ENCODE data around the gene GALNT10.

Gene GALNT10

DNA sequence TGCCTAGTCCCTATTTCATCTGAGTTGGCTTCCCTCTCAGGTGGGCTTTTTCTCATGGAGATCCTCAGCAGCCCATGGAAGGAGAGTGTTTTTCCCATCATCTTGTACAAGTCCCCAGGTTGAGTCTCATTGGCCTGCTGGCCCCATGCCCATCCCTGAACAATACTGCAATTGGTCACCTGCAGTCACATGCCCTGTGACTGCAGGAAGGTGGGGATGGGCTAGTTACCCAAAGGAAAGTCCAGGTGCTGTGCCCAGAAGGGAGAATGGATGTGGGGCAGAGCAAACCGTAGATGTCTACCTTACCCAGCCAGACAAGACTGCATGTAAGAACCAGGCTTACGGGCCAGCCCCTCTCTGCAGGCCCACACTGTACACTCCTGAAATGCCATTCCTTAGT, 201.3 kb downstream of the GALNT10 start:
- ATAC-seq (ENCODE audit: insufficient read depth, low read depth) (no peak), DNase-seq (no peak)
- no peaks in the 10 kb centered on the region for H3K27me3 ChIP-seq (ENCODE audit: insufficient read depth, low read length, poor library complexity)
- no peaks in the 10 kb centered on the region for H3K4me1 ChIP-seq (ENCODE audit: insufficient read depth, low read length)
- no peak for TF ChIP-seq EZH2 (IDR thresholded peaks at IDR 0.05; ENCODE audit: borderline replicate concordance, low read depth, low read length, severe bottlenecking)
- no peak for TF ChIP-seq CTCF (IDR thresholded peaks at IDR 0.05; ENCODE audit: borderline replicate concordance, extremely low read depth, low read length, poor library complexity, severe bottlenecking)
- H3K4me3 ChIP-seq (ENCODE audit: low read depth in 1 of 2, low read length in 2 of 2): no peak overlapping the region
- H3K36me3 ChIP-seq (ENCODE audit: insufficient read depth, low read length): peaks cover 4% of the 10 kb centered on the region; the same call in 1 of the 2 replicates
- H3K4me2 ChIP-seq (ENCODE audit: insufficient read depth, low read length): no peak overlapping the region
- no peak overlapping the region for H2AFZ ChIP-seq (ENCODE audit: low read depth, low read length)
- no peaks in the 10 kb centered on the region for H3K79me2 ChIP-seq (ENCODE audit: insufficient read depth, low read length)
- H3K9ac ChIP-seq (ENCODE audit: low read depth, low read length): no peak overlapping the region
- H3K9me3 ChIP-seq (ENCODE audit: insufficient read depth, low read length, severe bottlenecking): no peaks in the 10 kb centered on the region
- H4K20me1 ChIP-seq (ENCODE audit: insufficient read depth, low read length): no peaks in the 10 kb centered on the region
- H3K27ac ChIP-seq (ENCODE audit: low read length): no peak overlapping the region

- no peak overlapping the region for H3K4me3 ChIP-seq (ENCODE audit: low read depth in 1 of 2, low read length in 2 of 2)
- no peaks in the 10 kb centered on the region for H3K27me3 ChIP-seq (ENCODE audit: insufficient read depth, low read length, poor library complexity)
- H2AFZ ChIP-seq (ENCODE audit: low read depth, low read length): no peak overlapping the region
- no peak overlapping the region for H3K4me2 ChIP-seq (ENCODE audit: insufficient read depth, low read length)
- H3K27ac ChIP-seq (ENCODE audit: low read length): no peak overlapping the region
- H4K20me1 ChIP-seq (ENCODE audit: insufficient read depth, low read length): no peaks in the 10 kb centered on the region
- H3K79me2 ChIP-seq (ENCODE audit: insufficient read depth, low read length): no peaks in the 10 kb centered on the region
- no peak for ATAC-seq (ENCODE audit: insufficient read depth, low read depth)
- DNase-seq: no peak
- H3K9me3 ChIP-seq (ENCODE audit: insufficient read depth, low read length, severe bottlenecking): no peaks in the 10 kb centered on the region
- H3K4me1 ChIP-seq (ENCODE audit: insufficient read depth, low read length): no peaks in the 10 kb centered on the region
- H3K36me3 ChIP-seq (ENCODE audit: insufficient read depth, low read length): peaks cover 4% of the 10 kb centered on the region; the same call in 1 of the 2 replicates
- TF ChIP-seq EZH2 (IDR thresholded peaks at IDR 0.05; ENCODE audit: borderline replicate concordance, low read depth, low read length, severe bottlenecking) (no peak), CTCF (IDR thresholded peaks at IDR 0.05; ENCODE audit: borderline replicate concordance, extremely low read depth, low read length, poor library complexity, severe bottlenecking) (no peak)
- H3K9ac ChIP-seq (ENCODE audit: low read depth, low read length): no peak overlapping the region
Measured at GRCh38 chr5:154393850-154394249, 203.3 kb downstream of the GALNT10 start.

DNA sequence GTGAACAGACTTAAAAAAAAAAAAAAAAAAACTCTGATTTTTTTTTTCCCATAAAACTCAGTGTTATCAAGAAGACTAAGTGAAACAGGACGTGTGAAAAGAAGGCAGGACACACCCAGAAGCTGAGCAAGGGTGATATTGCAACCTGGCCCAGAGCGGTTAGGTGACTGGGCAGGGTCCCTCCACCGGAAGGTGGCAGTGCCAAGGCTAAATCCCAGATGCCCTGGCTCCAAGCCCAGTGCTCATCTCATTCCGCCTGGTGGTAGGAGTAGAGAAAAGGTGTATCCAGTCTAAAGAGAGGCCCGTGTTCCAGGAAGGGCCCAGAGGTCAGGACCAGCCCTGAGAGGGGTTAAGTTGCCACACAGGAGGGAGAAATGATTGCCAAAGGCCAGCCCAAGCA, 203.8 kb downstream of the GALNT10 start:
- DNase-seq (no peak), ATAC-seq (ENCODE audit: insufficient read depth, low read depth) (no peak)
- no peaks in the 10 kb centered on the region for H3K27me3 ChIP-seq (ENCODE audit: insufficient read depth, low read length, poor library complexity)
- H3K9ac ChIP-seq (ENCODE audit: low read depth, low read length): no peak overlapping the region
- H3K36me3 ChIP-seq (ENCODE audit: insufficient read depth, low read length): peaks cover 4% of the 10 kb centered on the region; the same call in 1 of the 2 replicates
- H3K9me3 ChIP-seq (ENCODE audit: insufficient read depth, low read length, severe bottlenecking): no peaks in the 10 kb centered on the region
- TF ChIP-seq EZH2 (IDR thresholded peaks at IDR 0.05; ENCODE audit: borderline replicate concordance, low read depth, low read length, severe bottlenecking) (no peak), CTCF (IDR thresholded peaks at IDR 0.05; ENCODE audit: borderline replicate concordance, extremely low read depth, low read length, poor library complexity, severe bottlenecking) (no peak)
- H3K27ac ChIP-seq (ENCODE audit: low read length): no peak overlapping the region
- no peaks in the 10 kb centered on the region for H3K4me1 ChIP-seq (ENCODE audit: insufficient read depth, low read length)
- no peaks in the 10 kb centered on the region for H4K20me1 ChIP-seq (ENCODE audit: insufficient read depth, low read length)
- no peaks in the 10 kb centered on the region for H3K79me2 ChIP-seq (ENCODE audit: insufficient read depth, low read length)
- H3K4me2 ChIP-seq (ENCODE audit: insufficient read depth, low read length): no peak overlapping the region
- no peak overlapping the region for H2AFZ ChIP-seq (ENCODE audit: low read depth, low read length)
- no peak overlapping the region for H3K4me3 ChIP-seq (ENCODE audit: low read depth in 1 of 2, low read length in 2 of 2)
